ENCODE data around the gene ODAD4. TPM values are rescaled to one million over a fixed set of nuclear protein-coding genes. Genes with fewer than 3 reads are reported as not detected.

Gene ODAD4
- total RNA-seq, 2 experiments from 2014 or later: 0.81 to 1.4 TPM

DNA sequence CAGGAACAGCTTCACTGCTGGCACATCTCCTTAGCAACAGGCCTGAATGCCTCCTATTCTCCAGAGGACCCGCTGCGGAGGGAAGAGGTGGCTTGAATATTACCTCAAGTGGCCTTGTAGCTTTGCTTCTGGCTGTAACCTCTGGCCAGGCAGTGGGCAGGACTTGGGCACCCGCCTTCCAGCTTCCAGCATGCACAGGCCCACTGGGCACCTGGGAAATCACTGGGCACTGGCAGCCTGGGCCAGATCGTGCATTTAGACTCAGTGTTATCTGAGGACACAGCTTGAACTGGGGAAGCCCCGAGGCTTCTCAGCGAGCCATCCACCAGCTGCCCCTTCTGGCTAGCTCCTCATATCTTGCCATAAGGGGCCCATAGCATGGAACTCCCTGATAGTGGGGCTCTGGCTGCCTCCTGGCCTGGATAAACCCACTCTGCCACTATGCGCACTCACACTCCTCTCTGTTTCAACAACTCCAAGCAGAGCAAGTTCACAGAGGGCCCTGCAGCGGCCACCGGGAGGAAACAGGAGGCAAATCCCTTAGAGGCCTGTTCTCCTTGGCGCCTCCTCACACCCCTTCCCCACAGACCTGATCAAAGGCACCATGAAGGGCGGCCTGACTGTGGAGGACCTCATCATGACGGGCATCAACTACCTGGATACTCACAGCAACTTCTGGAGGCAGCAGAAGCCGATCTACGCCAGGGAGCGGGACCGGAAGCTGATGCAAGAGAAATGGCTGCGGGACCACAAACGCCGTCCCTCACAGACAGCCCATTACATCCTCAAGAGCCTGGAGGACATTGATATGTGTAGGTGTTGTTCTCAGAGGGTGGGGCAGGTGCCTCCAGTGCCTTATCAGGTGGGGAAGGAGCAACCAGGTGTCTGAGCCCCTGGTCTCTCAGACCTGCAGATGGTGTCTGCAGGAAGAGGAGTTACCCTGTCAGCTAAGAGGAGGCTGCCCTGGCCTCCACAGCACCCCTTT lies 7.8 kb downstream of the ODAD4 start:
- no peak overlapping the region for H3K4me3 Mint-ChIP-seq
- intact Hi-C loops (cut with micrococcal nuclease): no loop called here
- H3K9me3 Mint-ChIP-seq: no peaks in the 10 kb centered on the region
- ATAC-seq (no peak), DNase-seq (no peak)
- CTCF ChIA-PET: no interaction called here
- no peaks in the 10 kb centered on the region for H3K36me3 Mint-ChIP-seq (ENCODE audit: low read depth)
- no peak for TF ChIP-seq CTCF (IDR thresholded peaks at IDR 0.05)
- peaks cover 1% of the 10 kb centered on the region for H3K27me3 Mint-ChIP-seq
- no peaks in the 10 kb centered on the region for H3K4me1 Mint-ChIP-seq (ENCODE audit: low read depth)
- H3K27ac Mint-ChIP-seq: no peak overlapping the region
- POLR2A ChIA-PET: interaction anchor here (1.0 kb wide), 1 partner anchor 29 kb away, joined by 3 read pairs; the partner anchor contains the start of gene CNP

- Mint-ChIP-seq H3K4me3 (no peak overlapping the region), H3K9me3 (no peaks in the 10 kb centered on the region), H3K36me3 (ENCODE audit: low read depth) (no peaks in the 10 kb centered on the region), H3K27me3 (peaks cover 1% of the 10 kb centered on the region), H3K27ac (no peak overlapping the region), H3K4me1 (ENCODE audit: low read depth) (no peaks in the 10 kb centered on the region)
- ChIA-PET POLR2A (interaction anchor here (0.8 to 1.0 kb wide), 2 partner anchors 28 to 153 kb away, joined by 3 to 4 read pairs; partner anchors contain the start of gene CNP), CTCF (no interaction called here)
- DNase-seq (no peak), ATAC-seq (no peak)
- no peak for TF ChIP-seq CTCF (IDR thresholded peaks at IDR 0.05)
- intact Hi-C loops (cut with micrococcal nuclease): no loop called here
Observed at GRCh38 chr17:41939044-41939692, 8.8 kb downstream of the ODAD4 start.

- no peaks in the 10 kb centered on the region for H3K27me3 Mint-ChIP-seq
- intact Hi-C loops (cut with micrococcal nuclease): no loop called here
- CTCF ChIA-PET: no interaction called here
- H3K36me3 Mint-ChIP-seq (ENCODE audit: low read depth): no peaks in the 10 kb centered on the region
- no peaks in the 10 kb centered on the region for H3K9me3 Mint-ChIP-seq
- DNase-seq: no peak
- ATAC-seq: no peak
- no peak overlapping the region for H3K27ac Mint-ChIP-seq
- H3K4me3 Mint-ChIP-seq: no peak overlapping the region
- POLR2A ChIA-PET: interaction anchor here (0.8 to 0.9 kb wide), 2 partner anchors 35 to 152 kb away, joined by 3 to 4 read pairs; no protein-coding TSS in a partner anchor
- no peak for TF ChIP-seq CTCF (IDR thresholded peaks at IDR 0.05)
- no peaks in the 10 kb centered on the region for H3K4me1 Mint-ChIP-seq (ENCODE audit: low read depth)
Observed at GRCh38 chr17:41939693-41940090, 9.3 kb downstream of the ODAD4 start.

DNA sequence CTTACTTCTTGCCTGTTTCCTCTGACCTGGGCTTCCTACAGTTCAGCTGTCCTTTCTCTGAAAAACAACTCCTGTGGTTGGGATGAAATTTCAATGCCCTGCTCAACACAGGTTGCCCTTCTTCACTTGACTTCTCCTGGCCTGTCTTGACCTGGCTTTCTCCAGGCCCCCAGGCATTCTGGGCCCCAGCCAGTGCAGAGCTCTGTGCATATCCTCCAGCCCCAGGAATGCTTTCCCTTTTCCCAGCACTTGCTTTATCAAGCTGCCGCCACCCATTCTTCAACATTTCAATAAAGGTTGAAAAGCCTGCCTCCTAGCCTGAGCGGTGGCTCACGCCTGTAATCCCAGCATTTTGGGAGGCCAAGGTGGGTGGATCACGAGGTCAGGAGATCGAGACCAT lies 10.8 kb downstream of the ODAD4 start:
- DNase-seq: no peak
- Mint-ChIP-seq H3K9me3 (no peaks in the 10 kb centered on the region), H3K27me3 (no peaks in the 10 kb centered on the region), H3K4me1 (ENCODE audit: low read depth) (no peaks in the 10 kb centered on the region), H3K4me3 (no peak overlapping the region), H3K36me3 (ENCODE audit: low read depth) (no peaks in the 10 kb centered on the region), H3K27ac (no peak overlapping the region)
- no peak for TF ChIP-seq CTCF (IDR thresholded peaks at IDR 0.05)
- ChIA-PET CTCF (no interaction called here), POLR2A (interaction anchor here (1.0 kb wide), 1 partner anchor 14 kb away, joined by 3 read pairs; no protein-coding TSS in a partner anchor)
- intact Hi-C loops (cut with micrococcal nuclease): no loop called here
- ATAC-seq: no peak
